HG02571 (cell line): Measurements from ENCODE around the gene GPATCH4.
"Not testable (repeated sequence)": the region's sequence is repeated elsewhere in the genome, so short reads cannot be mapped to it uniquely, and the experiment has no call there.

Experiments
- ATAC-seq: cut with Tn5 transposase; IDR thresholded peaks from one replicate; pipeline ENCODE4 v1.9.1; 2021; ENCODE audit warnings: mild to moderate bottlenecking, moderate library complexity; ENCODE audit not compliant: unreplicated experiment

GPATCH4 gene

DNA sequence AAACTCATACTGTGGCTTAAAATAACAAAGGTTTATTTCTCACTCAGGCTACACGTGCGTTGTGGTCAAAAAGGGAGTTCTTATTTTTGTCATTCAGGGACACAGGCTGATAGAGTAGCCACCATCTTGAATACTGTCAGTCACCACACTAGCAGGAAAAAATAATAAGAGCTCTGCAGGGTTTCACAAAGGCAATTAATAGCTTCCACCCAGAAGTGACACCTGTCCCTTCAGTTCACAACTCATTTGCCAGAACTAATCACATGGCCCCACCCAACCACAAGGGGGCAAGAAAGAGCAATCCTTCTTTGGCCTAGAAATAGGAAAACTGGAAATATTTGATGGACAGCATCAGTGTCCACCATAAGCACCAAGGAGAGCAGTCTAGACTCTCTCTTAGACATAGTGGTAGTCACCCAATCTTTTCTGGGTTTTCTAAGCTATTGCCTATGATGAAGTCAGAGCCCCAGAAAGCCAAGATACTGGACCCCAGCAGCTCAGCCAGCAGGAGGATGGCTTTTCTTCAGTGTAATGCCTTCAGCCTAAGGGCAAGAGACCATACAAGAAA is 26.1 kb upstream of the GPATCH4 start:
- ATAC-seq: no peak

DNA sequence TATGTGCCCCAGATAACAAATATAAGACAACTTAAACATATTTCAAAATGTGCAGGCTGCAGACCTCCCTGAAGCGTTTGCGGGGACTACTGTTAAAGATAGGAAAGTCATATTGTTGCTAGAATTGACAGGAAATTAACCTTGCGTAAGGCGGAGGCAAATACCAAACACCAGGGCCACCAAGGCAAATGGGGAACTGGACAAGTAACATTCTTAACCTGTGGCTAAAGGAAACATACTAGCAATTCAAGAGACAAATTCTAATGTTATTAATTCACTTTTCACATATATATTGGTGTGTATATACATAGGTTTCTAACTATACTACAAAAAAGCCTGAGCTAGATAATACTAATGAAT is 24.8 kb upstream of the GPATCH4 start:
- ATAC-seq: no peak

DNA sequence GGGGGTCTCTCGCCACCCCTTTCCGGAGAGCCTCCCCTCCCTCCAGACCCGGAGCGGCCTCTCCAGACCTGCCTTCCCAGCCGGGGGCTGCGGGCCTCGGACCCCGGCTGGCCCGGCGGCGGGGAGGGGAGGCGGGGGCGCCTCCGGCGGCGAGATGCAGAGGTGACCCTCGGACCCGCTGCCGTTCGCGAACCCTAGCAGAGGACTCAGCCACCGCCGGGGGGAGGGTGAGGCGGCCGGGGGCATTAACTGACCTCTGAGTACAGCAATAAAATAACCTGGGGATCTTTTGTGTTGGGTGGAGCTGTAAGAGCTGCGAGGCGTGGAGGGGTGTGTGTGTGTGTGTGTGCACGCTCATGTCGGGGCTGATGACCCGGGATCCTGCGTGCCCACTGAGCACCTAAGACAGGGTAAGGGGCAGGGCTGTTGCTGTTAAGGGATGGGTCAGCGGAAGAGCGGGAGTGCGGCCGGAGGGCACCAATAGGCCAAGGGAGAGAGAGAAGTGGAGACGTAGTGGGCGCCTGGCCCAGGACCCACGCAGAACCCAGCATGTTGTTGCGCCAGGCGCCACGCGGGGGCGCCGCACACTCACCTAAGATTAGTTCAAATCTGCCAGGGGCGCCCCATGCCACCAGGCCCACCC is 24.3 kb upstream of the GPATCH4 start:
- ATAC-seq: no peak

DNA sequence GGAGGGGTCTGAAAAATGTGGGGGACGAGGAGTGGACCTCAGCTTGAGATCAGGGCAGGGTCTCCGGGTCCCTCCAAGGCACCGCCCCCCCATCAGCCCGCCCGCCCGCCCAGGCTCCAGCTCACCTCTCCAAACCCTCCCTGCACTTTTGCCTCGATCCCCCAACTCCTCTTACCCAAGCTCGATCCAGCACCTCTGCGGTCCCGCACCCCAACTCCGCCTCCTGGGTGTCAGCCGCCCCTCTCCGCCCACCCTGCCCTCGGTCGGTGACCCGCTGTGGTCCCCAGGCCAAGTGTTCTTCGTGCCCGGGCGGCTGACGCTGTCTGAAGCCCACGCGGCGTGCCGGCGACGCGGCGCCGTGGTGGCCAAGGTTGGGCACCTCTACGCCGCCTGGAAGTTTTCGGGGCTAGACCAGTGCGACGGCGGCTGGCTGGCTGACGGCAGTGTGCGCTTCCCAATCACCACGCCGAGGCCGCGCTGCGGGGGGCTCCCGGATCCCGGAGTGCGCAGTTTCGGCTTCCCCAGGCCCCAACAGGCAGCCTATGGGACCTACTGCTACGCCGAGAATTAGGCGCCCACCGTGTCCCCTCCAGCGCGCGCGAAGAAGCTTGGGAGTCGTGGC is 23.6 kb upstream of the GPATCH4 start:
- no peak for ATAC-seq

DNA sequence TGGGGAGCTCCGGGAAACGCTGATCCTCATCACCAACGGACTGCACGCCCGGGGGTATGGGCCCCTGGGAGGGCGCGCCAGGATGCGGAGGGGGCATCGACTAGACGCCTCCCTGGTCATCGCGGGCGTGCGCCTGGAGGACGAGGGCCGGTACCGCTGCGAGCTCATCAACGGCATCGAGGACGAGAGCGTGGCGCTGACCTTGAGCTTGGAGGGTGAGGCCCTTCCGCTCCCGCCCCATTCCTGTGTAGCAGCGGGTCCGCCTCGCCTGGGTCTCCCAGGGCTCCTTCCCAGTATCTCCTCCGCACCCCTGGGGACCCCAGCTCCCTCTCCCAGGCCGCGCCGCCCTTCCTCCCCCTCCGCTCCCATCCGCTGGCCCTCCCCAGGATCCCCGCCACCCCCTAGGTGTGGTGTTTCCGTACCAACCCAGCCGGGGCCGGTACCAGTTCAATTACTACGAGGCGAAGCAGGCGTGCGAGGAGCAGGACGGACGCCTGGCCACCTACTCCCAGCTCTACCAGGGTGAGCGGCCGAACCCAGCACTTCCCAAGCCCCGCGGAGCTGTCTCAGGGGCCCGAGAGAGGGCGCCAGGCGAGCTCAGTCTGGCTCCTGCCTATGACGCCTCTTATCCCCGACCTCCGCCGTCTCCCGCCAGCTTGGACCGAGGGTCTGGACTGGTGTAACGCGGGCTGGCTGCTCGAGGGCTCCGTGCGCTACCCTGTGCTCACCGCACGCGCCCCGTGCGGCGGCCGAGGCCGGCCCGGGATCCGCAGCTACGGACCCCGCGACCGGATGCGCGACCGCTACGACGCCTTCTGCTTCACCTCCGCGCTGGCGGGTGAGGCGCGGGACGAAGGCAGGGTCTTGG is 22.9 kb upstream of the GPATCH4 start:
- no peak for ATAC-seq

DNA sequence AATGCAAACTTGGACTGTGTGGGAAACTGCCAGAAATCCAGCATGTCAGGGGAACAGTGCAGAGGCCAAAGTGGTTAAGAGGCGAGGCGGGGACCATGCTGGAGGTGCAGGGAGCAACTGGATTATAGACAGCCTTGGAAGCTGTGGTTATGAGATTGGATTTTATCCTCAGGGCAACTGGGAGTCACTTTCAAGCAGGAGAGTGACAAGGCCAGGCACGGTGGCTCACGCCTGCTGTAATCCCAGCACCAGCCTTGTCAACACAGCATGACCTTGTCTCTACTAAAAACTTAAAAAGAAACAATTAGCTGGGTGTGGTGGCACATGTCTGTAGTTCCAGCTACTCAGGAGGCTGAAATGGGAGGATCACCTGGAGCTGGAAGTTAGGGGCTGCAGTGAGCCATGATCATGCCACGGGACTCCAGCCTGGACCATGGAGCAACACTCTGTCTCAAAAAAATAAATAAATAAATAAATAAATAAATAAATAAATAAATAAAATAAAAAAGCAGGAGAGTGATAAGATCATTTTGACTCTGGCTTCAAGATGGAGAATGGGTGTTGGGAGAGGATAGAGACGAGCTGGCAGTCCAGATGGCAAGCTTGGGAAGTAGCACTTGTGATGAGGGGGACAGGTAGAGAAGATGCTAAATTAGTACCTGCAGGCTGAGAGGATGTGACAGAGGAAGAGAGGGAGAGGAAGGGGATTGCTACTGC is 21.5 kb upstream of the GPATCH4 start:
- ATAC-seq: no peak

DNA sequence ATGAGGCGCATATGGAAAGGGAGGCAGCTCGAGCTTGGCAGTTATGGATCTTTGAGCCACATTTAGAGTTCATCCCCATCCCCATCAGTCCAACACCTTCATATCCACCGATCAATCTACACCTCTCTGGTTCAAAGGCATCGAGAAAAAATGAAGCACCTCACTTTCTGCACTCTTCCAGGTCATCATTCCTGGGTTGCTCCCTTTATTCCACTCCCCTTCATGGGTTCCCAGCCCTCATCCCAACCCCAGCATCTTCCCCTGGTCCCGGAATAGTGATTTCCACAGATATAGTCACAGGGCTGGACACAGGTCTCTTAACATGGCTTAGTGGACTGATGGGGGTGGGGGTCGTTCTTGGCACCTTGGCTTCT is 18.3 kb upstream of the GPATCH4 start:
- ATAC-seq: no peak

DNA sequence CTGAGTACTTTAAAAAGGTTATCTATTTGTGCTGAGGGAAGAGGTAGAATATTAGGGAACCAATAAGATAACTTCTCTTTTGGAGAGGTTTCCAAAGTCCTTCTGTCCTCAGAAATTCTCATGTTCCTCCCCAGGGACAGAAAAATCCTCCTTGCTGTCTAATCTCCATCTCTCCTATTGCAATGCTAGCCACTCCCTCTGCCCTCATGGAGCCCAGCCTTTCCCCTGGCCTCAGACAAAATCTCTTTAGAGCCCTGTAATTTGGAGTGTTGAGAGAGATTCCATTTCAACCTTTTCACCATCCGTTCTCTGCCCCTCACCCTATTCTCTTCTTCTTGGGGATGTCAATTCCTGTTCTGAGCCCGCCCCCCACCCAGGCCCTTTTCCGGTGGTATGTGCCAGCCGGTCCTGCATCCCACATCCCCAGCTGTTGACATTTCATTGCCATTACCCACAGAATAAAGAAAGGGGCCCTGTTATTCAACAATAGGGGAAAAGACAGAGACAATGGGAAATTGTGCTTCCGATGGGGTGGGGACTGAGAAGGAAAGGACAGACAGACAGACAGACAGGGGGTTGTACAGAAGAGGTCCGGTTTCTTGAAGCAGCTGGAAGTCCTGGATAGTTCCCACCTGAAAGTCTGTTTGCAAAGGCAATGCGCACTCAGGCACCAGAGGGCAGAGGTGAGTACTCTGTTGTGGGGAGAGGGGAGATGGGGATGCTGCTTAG is 17.7 kb upstream of the GPATCH4 start, which contains the start of gene HAPLN2:
Gene HAPLN2 (plus strand): TSS at position 563 of the 729 bp plus-strand sequence. CDS start 4,076 bp downstream, outside the sequence.
- ATAC-seq: no peak

DNA sequence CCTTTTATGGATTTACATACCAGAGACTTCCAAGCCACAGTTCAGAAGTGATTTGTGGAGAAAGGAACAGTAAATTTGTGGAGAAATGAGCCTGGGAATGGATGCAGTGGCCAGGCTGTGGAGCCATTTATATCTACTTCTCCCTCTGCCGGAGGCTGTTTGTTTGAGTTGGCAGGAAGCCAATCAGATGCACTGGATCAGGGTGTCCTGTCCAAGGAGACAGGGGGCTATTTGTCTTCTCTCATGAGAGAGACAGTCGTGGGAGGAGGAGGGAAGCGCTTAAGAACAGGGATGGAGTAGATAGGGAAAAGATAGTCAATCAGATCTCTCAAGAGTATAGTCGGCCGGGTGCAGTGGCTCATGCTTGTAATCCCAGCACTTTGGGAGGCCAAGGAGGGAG is 15.2 kb upstream of the GPATCH4 start:
- no peak for ATAC-seq

DNA sequence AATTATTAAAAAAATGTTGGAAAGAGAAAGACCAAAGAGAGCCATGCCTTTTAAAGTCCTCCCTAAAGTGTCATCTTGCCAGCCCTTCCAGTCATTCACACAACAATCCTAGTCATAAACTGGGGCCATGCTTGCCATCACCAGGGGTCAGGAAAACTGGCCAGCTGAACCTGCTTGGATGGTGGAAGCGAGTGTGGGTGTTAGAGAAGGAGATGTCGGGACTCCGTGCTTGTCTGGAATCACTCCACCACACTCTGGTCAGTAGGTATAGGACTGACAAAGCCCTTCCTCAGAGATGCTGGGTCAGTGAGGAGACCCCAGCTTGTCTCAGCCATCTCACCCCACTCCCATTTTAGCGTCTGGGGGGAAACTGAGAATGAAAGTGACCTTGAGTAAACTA is 14.7 kb upstream of the GPATCH4 start:
- no peak for ATAC-seq

DNA sequence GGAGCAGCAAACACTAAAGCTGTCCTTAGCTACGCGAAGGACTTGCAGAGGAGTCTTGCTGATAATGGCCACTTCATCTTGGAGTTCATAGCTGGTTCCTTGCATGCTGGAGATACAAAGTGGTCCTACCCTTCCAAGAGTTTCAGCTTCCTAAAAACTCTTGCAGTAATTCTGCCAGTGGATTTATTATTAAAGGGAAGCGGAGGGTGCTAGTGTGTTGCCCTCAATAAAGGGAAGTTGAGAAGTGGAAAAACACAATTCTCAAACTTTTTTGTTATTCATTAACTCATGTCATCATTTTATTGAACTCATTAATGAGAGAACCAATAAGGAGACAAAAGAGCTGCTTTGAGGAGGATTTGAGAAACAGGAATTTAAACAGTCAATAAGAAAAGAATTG is 11.4 kb upstream of the GPATCH4 start:
- no peak for ATAC-seq

DNA sequence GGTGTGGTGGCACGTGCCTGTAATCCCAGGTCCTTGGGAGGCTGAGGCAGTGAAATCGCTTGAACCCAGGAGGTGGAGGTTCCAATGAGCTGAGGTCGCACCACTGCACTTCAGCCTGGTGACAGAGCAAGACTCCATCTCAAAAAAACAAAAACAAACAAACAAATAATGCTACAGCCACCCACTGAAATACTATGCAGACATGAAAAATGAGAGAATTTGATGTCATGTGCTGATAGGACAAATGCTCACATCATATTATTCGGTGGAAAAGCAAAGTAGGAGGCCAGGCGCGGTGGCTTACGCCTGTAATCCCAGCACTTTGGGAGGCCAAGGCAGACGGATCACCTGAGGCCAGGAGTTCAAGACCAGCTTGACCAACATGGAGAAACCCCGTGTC is 8.8 kb upstream of the GPATCH4 start:
- not testable (repeated sequence) for ATAC-seq

DNA sequence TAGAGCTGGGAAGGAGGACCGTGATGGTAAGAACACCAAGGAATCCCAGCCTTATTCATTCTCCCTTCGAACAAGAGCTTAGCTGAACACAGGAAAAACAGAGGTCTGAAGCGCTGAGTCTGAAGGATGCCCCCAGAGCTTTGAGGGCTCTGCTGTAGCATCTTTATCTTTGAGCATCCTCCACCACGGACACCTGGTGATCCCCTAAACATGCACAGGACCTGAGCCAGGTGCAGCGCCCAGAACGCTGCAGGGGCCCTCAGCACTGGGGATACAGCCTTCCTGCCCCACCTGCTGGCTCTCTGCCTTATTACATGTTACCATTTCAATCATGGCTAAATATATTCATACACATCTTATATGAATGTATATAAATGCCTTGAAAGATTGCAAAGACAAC is 7.7 kb upstream of the GPATCH4 start:
- ATAC-seq: no peak

DNA sequence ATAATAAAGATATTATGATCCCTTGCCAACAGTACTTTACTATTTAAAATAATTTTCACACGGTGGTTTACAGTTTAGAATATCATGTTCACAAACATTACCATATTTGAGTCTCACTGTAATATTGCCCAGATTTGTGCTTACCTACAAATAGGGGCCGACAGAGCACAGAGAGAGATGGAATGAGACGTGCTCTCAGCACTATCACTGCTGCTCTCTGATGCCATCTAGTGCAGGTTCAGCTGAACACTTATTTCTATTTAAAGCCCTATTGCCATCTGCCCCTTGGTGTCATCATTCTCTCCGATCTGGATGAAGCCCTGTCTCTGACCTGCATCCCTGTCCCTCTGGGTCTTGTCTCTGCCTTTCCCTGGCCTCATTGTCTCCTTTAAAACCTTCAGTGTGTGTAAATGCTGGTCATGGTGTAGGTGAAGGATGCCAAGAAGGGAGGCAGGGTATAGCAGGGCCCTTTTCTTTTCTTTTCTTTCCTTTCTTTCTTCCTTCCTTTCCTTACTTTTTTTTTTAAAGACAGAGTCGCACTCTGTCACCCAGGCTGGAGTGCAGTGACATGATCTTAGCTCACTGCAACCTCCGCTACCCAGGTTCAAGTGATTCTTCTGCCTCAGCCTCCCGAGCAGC is 6.9 kb upstream of the GPATCH4 start:
- no peak for ATAC-seq

DNA sequence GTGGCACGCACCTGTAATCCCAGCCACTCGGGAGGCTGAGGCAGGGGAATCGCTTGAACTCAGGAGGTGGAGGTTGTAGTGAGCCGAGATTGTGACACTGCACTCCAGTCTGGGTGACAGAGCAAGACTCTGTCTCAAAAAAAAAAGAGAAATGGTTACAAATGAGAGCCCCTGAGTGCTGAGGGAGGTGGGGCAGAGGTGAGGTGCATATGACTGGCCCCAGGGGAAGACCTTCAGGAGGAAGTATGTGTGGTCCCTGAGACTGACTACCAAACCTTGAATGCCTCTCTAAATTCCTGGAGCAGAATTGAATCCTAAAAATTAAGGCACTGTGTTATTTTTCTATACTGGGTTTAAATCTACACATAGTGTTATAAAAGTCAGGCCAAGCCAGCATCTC is 6.1 kb upstream of the GPATCH4 start:
- ATAC-seq: not testable (repeated sequence)

DNA sequence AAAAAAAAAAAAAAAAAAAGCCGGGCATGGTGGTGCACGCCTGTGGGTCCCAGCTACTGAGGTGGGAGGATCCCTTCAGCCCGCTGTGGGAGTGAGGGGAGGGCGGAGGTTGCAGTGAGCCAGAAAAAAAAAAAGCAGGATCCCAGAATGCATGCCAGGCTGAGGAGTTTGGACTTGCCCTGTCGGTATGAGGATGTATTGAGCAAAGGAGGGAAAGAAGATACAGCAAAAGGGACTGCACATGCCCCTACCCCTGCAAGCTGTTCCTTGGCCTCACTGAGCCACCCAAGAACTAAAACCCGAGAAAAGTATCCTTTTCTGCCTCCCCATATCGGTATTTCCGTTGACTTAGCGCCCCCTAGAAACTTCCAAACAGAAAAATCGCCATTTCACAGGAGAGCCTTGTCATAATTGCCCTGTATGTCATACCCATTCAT is 1.3 kb upstream of the GPATCH4 start:
- no peak for ATAC-seq

DNA sequence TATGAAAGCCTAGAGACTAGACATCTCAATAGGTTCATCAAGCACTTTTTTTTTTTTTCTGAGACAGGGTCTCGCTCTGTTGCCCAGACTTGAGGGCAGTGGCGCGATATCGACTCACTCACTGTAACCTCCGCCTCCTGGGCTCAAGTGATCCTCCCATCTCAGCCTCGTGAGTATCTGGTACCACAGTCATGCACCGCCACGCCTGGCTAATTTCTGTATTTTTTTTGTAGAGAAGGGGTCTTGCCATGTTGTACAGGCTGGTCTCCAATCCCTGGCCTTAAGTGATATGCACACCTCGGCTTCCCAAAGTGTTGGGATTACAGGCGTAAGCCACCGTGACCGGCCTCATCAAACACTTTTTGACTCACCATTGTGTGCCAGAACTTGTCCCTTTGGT is 613 bp upstream of the GPATCH4 start:
- ATAC-seq: no peak

DNA sequence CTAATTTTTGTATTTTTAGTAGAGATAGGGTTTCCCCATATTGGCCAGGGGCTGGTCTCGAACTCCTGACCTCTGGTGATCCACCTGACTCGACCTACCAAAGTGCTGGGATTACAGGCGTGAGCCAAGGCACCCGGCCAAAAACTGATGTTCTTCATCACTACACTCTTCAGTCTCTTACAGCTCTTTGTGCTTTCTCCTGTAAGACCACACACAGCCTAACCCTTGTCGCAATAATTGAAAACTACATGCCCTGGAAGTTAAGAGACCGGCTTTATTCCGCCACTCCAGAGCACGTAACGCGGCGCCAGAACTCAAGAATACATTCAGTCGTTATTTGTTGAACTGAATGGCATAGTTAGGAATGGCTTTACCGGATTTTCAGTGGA is 552 bp downstream of the GPATCH4 start:
- no peak for ATAC-seq

DNA sequence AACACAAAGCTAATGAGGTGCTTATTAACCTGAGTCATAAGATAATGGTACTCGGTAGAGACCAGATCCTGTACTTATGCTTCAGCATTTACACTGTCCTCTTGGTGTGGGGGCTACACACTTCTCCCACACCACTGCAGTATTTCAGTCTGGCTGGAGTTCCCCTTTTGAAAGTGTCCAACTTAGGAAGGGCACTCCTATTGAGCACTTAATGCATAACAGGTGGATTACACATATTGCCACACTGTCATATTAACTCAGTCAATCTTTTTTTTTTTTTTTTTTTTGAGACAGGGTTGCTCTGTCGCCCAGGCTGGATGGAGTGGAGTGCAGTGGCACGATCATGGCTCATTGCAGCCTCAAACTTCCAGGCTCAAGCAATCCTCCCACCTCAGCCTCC is 1.5 kb downstream of the GPATCH4 start:
- no peak for ATAC-seq
